Measurements from ENCODE around the gene ODAM.

DNA sequence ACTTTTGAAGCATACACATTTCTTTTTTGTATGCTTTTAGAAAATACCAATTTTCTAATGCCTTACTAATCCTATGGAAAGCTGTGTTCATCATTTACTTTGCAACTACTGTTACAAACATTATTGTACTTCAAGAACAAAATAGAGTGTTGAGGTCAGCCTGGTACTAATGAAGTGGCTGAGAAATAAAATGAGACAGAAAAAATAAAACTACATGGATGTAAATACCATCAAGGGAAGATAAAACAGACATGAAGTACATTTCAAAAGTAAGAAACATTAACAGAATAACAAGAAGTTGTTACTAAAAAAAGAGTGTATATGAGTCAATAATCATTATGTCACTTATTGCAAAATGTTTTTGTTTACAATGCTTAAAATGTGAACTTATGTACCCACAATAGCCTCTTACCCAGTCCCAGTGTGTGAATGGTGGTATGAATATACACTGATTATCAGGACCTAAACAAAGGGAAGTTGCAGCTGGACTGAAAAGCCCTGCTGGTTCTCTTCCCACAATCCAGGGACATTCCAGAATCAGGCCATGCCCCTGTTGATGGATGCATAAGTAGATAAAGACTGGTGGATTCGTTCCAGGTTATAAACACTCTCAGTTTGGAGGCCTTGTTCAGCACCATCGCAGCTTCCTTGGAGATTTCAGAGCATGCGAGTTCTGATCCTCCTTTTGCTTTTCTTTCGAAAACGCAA is 44.5 kb downstream of the ODAM start:
- TF ChIP-seq, protein P1, sequence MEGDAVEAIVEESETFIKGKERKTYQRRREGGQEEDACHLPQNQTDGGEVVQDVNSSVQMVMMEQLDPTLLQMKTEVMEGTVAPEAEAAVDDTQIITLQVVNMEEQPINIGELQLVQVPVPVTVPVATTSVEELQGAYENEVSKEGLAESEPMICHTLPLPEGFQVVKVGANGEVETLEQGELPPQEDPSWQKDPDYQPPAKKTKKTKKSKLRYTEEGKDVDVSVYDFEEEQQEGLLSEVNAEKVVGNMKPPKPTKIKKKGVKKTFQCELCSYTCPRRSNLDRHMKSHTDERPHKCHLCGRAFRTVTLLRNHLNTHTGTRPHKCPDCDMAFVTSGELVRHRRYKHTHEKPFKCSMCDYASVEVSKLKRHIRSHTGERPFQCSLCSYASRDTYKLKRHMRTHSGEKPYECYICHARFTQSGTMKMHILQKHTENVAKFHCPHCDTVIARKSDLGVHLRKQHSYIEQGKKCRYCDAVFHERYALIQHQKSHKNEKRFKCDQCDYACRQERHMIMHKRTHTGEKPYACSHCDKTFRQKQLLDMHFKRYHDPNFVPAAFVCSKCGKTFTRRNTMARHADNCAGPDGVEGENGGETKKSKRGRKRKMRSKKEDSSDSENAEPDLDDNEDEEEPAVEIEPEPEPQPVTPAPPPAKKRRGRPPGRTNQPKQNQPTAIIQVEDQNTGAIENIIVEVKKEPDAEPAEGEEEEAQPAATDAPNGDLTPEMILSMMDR (IDR thresholded peaks at IDR 0.05), result no peak
- TF ChIP-seq POLR2AphosphoS5 (IDR thresholded peaks at IDR 0.05), result no peak
- TF ChIP-seq POLR2A (IDR thresholded peaks at IDR 0.05), result no peak

All from upper lobe of left lung (tissue), 4 donors.